ENCODE measurements around the gene SKIDA1. TPM values are rescaled to one million over a fixed set of nuclear protein-coding genes. Genes with fewer than 3 reads are reported as not detected.

SKIDA1 gene
- total RNA-seq, 1 experiment from 2014 or later = 9.3 TPM

DNA sequence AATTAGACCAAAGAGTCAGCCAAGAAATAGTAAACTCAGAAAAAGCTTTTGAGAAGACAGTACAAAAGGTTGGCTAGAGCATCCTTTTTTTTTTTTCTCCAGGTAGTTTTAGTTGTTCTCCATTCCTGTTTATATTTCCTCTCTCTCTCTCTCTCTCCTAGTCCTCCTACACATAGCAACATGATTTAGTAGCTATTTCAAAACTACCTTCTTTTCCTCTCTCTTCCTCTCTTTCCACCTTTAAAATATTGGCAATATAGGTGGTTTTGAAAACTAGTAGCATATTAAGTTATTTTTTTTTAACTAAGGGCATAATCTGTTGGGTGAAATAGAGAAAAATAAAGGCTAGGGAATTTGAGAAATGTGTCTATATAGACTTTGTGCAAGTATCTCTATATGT is 5.0 kb downstream of the SKIDA1 start:
- in situ Hi-C loops (cut with HindIII; ENCODE audit: low pct_unique_long_range_greater_than_20kb, low sequenced_read_pairs) (no loop called here), intact Hi-C loops (cut with micrococcal nuclease; ENCODE audit: unreplicated experiment) (loop anchor here (10.0 kb wide), 1 partner anchor 346 kb away; no protein-coding TSS in a partner anchor)
- Histone ChIP-seq H3K4me3 (ENCODE audit: low read depth in 2 of 2, low read length in 2 of 2) (no peak overlapping the region; a peak in 1 of 4 replicates), H3K36me3 (ENCODE audit: control insufficient read depth, insufficient read depth, low read length) (no peaks in the 10 kb centered on the region), H3K4me1 (ENCODE audit: control insufficient read depth, insufficient read depth, low read length) (peaks cover 32% of the 10 kb centered on the region), H3K27ac (ENCODE audit: low read length) (peak overlapping the region; percentile 84), H3K27me3 (ENCODE audit: control insufficient read depth, insufficient read depth, low read length) (no peaks in the 10 kb centered on the region), H3K9me3 (ENCODE audit: control insufficient read depth, insufficient read depth, low read depth, low read length) (no peaks in the 10 kb centered on the region)
- ChIA-PET POLR2A (interaction anchor here (0.6 to 0.9 kb wide), 2 partner anchors 10 to 12 kb away, joined by 3 to 6 read pairs; no protein-coding TSS in a partner anchor), CTCF (no interaction called here)
- DNase-seq (ENCODE audit: low read depth, low spot score) (no peak), ATAC-seq (no peak)
- BruUV-seq (replicated peaks) = no TSS peak
- TF ChIP-seq TCF7L2 (IDR thresholded peaks at IDR 0.05; ENCODE audit: low read depth, low read length) = no peak
- TF ChIP-seq, protein P1, sequence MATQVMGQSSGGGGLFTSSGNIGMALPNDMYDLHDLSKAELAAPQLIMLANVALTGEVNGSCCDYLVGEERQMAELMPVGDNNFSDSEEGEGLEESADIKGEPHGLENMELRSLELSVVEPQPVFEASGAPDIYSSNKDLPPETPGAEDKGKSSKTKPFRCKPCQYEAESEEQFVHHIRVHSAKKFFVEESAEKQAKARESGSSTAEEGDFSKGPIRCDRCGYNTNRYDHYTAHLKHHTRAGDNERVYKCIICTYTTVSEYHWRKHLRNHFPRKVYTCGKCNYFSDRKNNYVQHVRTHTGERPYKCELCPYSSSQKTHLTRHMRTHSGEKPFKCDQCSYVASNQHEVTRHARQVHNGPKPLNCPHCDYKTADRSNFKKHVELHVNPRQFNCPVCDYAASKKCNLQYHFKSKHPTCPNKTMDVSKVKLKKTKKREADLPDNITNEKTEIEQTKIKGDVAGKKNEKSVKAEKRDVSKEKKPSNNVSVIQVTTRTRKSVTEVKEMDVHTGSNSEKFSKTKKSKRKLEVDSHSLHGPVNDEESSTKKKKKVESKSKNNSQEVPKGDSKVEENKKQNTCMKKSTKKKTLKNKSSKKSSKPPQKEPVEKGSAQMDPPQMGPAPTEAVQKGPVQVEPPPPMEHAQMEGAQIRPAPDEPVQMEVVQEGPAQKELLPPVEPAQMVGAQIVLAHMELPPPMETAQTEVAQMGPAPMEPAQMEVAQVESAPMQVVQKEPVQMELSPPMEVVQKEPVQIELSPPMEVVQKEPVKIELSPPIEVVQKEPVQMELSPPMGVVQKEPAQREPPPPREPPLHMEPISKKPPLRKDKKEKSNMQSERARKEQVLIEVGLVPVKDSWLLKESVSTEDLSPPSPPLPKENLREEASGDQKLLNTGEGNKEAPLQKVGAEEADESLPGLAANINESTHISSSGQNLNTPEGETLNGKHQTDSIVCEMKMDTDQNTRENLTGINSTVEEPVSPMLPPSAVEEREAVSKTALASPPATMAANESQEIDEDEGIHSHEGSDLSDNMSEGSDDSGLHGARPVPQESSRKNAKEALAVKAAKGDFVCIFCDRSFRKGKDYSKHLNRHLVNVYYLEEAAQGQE (IDR thresholded peaks at IDR 0.05; ENCODE audit: insufficient read depth in 1 of 2, low read depth in 2 of 2, low read length in 1 of 2) = no peak
- TF ChIP-seq, protein P2, sequence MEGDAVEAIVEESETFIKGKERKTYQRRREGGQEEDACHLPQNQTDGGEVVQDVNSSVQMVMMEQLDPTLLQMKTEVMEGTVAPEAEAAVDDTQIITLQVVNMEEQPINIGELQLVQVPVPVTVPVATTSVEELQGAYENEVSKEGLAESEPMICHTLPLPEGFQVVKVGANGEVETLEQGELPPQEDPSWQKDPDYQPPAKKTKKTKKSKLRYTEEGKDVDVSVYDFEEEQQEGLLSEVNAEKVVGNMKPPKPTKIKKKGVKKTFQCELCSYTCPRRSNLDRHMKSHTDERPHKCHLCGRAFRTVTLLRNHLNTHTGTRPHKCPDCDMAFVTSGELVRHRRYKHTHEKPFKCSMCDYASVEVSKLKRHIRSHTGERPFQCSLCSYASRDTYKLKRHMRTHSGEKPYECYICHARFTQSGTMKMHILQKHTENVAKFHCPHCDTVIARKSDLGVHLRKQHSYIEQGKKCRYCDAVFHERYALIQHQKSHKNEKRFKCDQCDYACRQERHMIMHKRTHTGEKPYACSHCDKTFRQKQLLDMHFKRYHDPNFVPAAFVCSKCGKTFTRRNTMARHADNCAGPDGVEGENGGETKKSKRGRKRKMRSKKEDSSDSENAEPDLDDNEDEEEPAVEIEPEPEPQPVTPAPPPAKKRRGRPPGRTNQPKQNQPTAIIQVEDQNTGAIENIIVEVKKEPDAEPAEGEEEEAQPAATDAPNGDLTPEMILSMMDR (IDR thresholded peaks at IDR 0.05) = no peak
- no peak for TF ChIP-seq POLR2AphosphoS5 (IDR thresholded peaks at IDR 0.05; ENCODE audit: low read depth, low read length)
- no peak for TF ChIP-seq SIN3A (IDR thresholded peaks at IDR 0.05; ENCODE audit: borderline replicate concordance, insufficient read depth, low read depth, low read length)

DNA sequence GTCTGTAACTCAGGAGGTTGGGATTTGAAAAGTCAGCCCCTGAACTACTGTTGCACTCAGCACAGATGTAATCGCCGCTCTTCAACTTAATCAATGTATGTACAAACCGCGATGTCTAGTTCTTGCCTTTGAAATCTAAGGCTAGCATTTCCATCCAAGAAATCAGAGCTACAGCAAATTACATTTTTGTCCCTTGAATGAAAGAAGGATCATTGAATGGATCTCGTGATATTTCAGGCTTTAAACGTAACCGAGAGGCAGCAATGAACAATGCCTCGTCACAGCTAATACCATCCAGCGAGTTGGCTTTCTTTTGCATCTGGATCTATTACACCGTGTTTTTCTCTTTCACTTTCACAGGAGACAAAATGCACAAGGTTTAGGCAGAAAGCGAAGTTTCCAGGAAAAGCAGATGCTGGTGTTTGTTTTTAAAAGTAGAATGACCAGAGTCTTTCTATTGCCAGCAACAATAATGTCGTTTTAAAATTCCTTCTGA is 5.5 kb downstream of the SKIDA1 start:
- CTCF ChIA-PET = no interaction called here
- POLR2A ChIA-PET = interaction anchor here (0.6 to 0.9 kb wide), 3 partner anchors 10 to 423 kb away, joined by 3 to 6 read pairs (median 3); no protein-coding TSS in a partner anchor
- no peak for DNase-seq (ENCODE audit: low read depth, low spot score)

More for the DNA sequence above, 5.5 kb downstream of the SKIDA1 start:
- in situ Hi-C loops (cut with HindIII; ENCODE audit: low pct_unique_long_range_greater_than_20kb, low sequenced_read_pairs) = no loop called here
- intact Hi-C loops (cut with micrococcal nuclease; ENCODE audit: unreplicated experiment) = loop anchor here (10.0 kb wide), 1 partner anchor 345 kb away; no protein-coding TSS in a partner anchor
- BruUV-seq (replicated peaks) = no TSS peak
- TF ChIP-seq TCF7L2 (IDR thresholded peaks at IDR 0.05; ENCODE audit: low read depth, low read length) (no peak), POLR2AphosphoS5 (IDR thresholded peaks at IDR 0.05; ENCODE audit: low read depth, low read length) (no peak), SIN3A (IDR thresholded peaks at IDR 0.05; ENCODE audit: borderline replicate concordance, insufficient read depth, low read depth, low read length) (no peak)
- TF ChIP-seq, protein P1 (IDR thresholded peaks at IDR 0.05; ENCODE audit: insufficient read depth in 1 of 2, low read depth in 2 of 2, low read length in 1 of 2) = no peak
- TF ChIP-seq, protein P2 (IDR thresholded peaks at IDR 0.05) = no peak
- H3K27me3 ChIP-seq (ENCODE audit: control insufficient read depth, insufficient read depth, low read length) = no peaks in the 10 kb centered on the region
- no peaks in the 10 kb centered on the region for H3K9me3 ChIP-seq (ENCODE audit: control insufficient read depth, insufficient read depth, low read depth, low read length)
- H3K4me3 ChIP-seq (ENCODE audit: low read depth in 2 of 2, low read length in 2 of 2) = peak overlapping the region; percentile 53 to 62
- ATAC-seq = no peak; the same call in 1 of the 2 replicates
- H3K4me1 ChIP-seq (ENCODE audit: control insufficient read depth, insufficient read depth, low read length) = peaks cover 32% of the 10 kb centered on the region
- H3K36me3 ChIP-seq (ENCODE audit: control insufficient read depth, insufficient read depth, low read length) = no peaks in the 10 kb centered on the region
- peak overlapping the region; percentile 96 for H3K27ac ChIP-seq (ENCODE audit: low read length)
